Measurements from ENCODE around the gene WDR27.

- TF ChIP-seq ZNF214 (tag by site-specific recombination; IDR thresholded peaks at IDR 0.05; ENCODE audit: borderline replicate concordance) (no peak), CTCF (tag by site-specific recombination; IDR thresholded peaks at IDR 0.05) (peak; percentile 43), ZNF701 (tag by site-specific recombination; IDR thresholded peaks at IDR 0.05) (no peak), ZFP69B (tag by site-specific recombination; IDR thresholded peaks at IDR 0.05) (no peak), TCF7L2 (IDR thresholded peaks at IDR 0.05; ENCODE audit: borderline replicate concordance, low read depth, low read length) (no peak), ZNF274 (IDR thresholded peaks at IDR 0.05; ENCODE audit: low read length) (no peak), ZNF274 (tag by site-specific recombination; IDR thresholded peaks at IDR 0.05; ENCODE audit: borderline replicate concordance) (no peak)
- TF ChIP-seq, protein P1, sequence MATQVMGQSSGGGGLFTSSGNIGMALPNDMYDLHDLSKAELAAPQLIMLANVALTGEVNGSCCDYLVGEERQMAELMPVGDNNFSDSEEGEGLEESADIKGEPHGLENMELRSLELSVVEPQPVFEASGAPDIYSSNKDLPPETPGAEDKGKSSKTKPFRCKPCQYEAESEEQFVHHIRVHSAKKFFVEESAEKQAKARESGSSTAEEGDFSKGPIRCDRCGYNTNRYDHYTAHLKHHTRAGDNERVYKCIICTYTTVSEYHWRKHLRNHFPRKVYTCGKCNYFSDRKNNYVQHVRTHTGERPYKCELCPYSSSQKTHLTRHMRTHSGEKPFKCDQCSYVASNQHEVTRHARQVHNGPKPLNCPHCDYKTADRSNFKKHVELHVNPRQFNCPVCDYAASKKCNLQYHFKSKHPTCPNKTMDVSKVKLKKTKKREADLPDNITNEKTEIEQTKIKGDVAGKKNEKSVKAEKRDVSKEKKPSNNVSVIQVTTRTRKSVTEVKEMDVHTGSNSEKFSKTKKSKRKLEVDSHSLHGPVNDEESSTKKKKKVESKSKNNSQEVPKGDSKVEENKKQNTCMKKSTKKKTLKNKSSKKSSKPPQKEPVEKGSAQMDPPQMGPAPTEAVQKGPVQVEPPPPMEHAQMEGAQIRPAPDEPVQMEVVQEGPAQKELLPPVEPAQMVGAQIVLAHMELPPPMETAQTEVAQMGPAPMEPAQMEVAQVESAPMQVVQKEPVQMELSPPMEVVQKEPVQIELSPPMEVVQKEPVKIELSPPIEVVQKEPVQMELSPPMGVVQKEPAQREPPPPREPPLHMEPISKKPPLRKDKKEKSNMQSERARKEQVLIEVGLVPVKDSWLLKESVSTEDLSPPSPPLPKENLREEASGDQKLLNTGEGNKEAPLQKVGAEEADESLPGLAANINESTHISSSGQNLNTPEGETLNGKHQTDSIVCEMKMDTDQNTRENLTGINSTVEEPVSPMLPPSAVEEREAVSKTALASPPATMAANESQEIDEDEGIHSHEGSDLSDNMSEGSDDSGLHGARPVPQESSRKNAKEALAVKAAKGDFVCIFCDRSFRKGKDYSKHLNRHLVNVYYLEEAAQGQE (tag by site-specific recombination; IDR thresholded peaks at IDR 0.05), result peak; percentile 34; the same call in 1 of the 2 replicates
- TF ChIP-seq, protein P2, sequence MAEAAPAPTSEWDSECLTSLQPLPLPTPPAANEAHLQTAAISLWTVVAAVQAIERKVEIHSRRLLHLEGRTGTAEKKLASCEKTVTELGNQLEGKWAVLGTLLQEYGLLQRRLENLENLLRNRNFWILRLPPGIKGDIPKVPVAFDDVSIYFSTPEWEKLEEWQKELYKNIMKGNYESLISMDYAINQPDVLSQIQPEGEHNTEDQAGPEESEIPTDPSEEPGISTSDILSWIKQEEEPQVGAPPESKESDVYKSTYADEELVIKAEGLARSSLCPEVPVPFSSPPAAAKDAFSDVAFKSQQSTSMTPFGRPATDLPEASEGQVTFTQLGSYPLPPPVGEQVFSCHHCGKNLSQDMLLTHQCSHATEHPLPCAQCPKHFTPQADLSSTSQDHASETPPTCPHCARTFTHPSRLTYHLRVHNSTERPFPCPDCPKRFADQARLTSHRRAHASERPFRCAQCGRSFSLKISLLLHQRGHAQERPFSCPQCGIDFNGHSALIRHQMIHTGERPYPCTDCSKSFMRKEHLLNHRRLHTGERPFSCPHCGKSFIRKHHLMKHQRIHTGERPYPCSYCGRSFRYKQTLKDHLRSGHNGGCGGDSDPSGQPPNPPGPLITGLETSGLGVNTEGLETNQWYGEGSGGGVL (tag by site-specific recombination; IDR thresholded peaks at IDR 0.05), result peak; percentile 51; the same call in 1 of the 2 replicates
These were observed 22.8 kb upstream of the WDR27 start, which contains the start of gene PHF10 for GRCh38 chr6:169724494-169725124.

Data from HEK293 (cell line).